Measurements from ENCODE around the gene ORC6. TPM values are rescaled to one million over a fixed set of nuclear protein-coding genes. Genes with fewer than 3 reads are reported as not detected.

Gene ORC6
- total and polyA plus RNA-seq, 2 donors (not counting 1 experiment from before 2014, with no cell fraction given): 4.7 to 4.8 TPM

- Histone ChIP-seq H2AFZ (ENCODE audit: insufficient read depth, low read depth, low read length, poor library complexity, severe bottlenecking) (no peak overlapping the region), H3K9me3 (ENCODE audit: control extremely low read depth in 1 of 3, control insufficient read depth in 2 of 3, insufficient read depth in 1 of 3, low read length in 2 of 3) (no peaks in the 10 kb centered on the region), H3K27me3 (replicated peaks in 1 of 4; ENCODE audit: control extremely low read depth in 1 of 4, control insufficient read depth in 3 of 4, insufficient read depth in 4 of 4, low read length in 3 of 4) (no peaks in the 10 kb centered on the region), H3K4me1 (ENCODE audit: control insufficient read depth in 2 of 2, insufficient read depth in 2 of 2, low read length in 2 of 2) (no peaks in the 10 kb centered on the region), H4K20me1 (ENCODE audit: control insufficient read depth, insufficient read depth, low read length, poor library complexity, severe bottlenecking) (no peaks in the 10 kb centered on the region), H3K79me2 (ENCODE audit: control insufficient read depth, insufficient read depth, low read length) (no peaks in the 10 kb centered on the region), H3K27ac (ENCODE audit: low read length in 2 of 2) (no peak overlapping the region), H3K4me3 (ENCODE audit: control extremely low read depth in 1 of 5, extremely low read depth in 1 of 5, insufficient read depth in 1 of 5, low read depth in 2 of 5, low read length in 4 of 5) (no peak overlapping the region), H3K4me2 (replicated peaks; ENCODE audit: low read depth, low read length, poor library complexity, severe bottlenecking) (no peak overlapping the region), H3K9ac (ENCODE audit: low read length) (no peak overlapping the region), H3K36me3 (replicated peaks in 1 of 2; ENCODE audit: control extremely low read depth in 1 of 2, control insufficient read depth in 1 of 2, extremely low read depth in 1 of 2, insufficient read depth in 2 of 2, low read length in 1 of 2) (no peaks in the 10 kb centered on the region)
- intact Hi-C loops (cut with micrococcal nuclease): no loop called here
- H3K4me3 Mint-ChIP-seq: no peak overlapping the region
- ChIA-PET POLR2A (no interaction called here), CTCF (interaction anchor here (1.1 to 1.3 kb wide), 2 partner anchors 23 to 40 kb away, joined by 3 read pairs; no protein-coding TSS in a partner anchor)
- 100% methylated on average over 5 of the region's 5 CpGs for WGBS (ENCODE audit: insufficient coverage)
- H3K27me3 Mint-ChIP-seq: no peaks in the 10 kb centered on the region
- H3K27ac Mint-ChIP-seq: no peak overlapping the region
- ATAC-seq (ENCODE audit: low read depth) (no peak), DNase-seq (no peak)
- TF ChIP-seq CTCF (IDR thresholded peaks at IDR 0.05): no peak
- TF ChIP-seq EZH2 (IDR thresholded peaks at IDR 0.05; ENCODE audit: borderline replicate concordance, insufficient read depth, low read depth, low read length, poor library complexity, severe bottlenecking): no peak
- no peaks in the 10 kb centered on the region for H3K4me1 Mint-ChIP-seq
- peaks cover 2% of the 10 kb centered on the region for H3K9me3 Mint-ChIP-seq (ENCODE audit: insufficient read depth)
Observed at GRCh38 chr16:46650254-46650623, 39.2 kb upstream of the ORC6 start.

- TF ChIP-seq CTCF (IDR thresholded peaks at IDR 0.05): no peak
- TF ChIP-seq EZH2 (IDR thresholded peaks at IDR 0.05; ENCODE audit: borderline replicate concordance, insufficient read depth, low read depth, low read length, poor library complexity, severe bottlenecking): no peak
- Histone ChIP-seq H2AFZ (ENCODE audit: insufficient read depth, low read depth, low read length, poor library complexity, severe bottlenecking) (no peak overlapping the region), H3K27ac (ENCODE audit: low read length in 2 of 2) (no peak overlapping the region), H3K4me1 (ENCODE audit: control insufficient read depth in 2 of 2, insufficient read depth in 2 of 2, low read length in 2 of 2) (no peaks in the 10 kb centered on the region), H3K36me3 (replicated peaks in 1 of 2; ENCODE audit: control extremely low read depth in 1 of 2, control insufficient read depth in 1 of 2, extremely low read depth in 1 of 2, insufficient read depth in 2 of 2, low read length in 1 of 2) (peaks cover 0 to under 1% of the 10 kb centered on the region in 2 experiments), H3K4me2 (replicated peaks; ENCODE audit: low read depth, low read length, poor library complexity, severe bottlenecking) (no peak overlapping the region), H3K9me3 (ENCODE audit: control extremely low read depth in 1 of 3, control insufficient read depth in 2 of 3, insufficient read depth in 1 of 3, low read length in 2 of 3) (no peaks in the 10 kb centered on the region), H3K4me3 (ENCODE audit: control extremely low read depth in 1 of 5, extremely low read depth in 1 of 5, insufficient read depth in 1 of 5, low read depth in 2 of 5, low read length in 4 of 5) (no peak overlapping the region), H3K27me3 (replicated peaks in 1 of 4; ENCODE audit: control extremely low read depth in 1 of 4, control insufficient read depth in 3 of 4, insufficient read depth in 4 of 4, low read length in 3 of 4) (no peaks in the 10 kb centered on the region), H3K9ac (ENCODE audit: low read length) (no peak overlapping the region), H4K20me1 (ENCODE audit: control insufficient read depth, insufficient read depth, low read length, poor library complexity, severe bottlenecking) (no peaks in the 10 kb centered on the region), H3K79me2 (ENCODE audit: control insufficient read depth, insufficient read depth, low read length) (no peaks in the 10 kb centered on the region)
- H3K4me3 Mint-ChIP-seq: no peak overlapping the region
- ATAC-seq (ENCODE audit: low read depth) (no peak), DNase-seq (no peak)
- ChIA-PET POLR2A (no interaction called here), CTCF (no interaction called here)
- no peak overlapping the region for H3K27ac Mint-ChIP-seq
- intact Hi-C loops (cut with micrococcal nuclease): no loop called here
- peaks cover 2% of the 10 kb centered on the region for H3K4me1 Mint-ChIP-seq
- H3K27me3 Mint-ChIP-seq: no peaks in the 10 kb centered on the region
- 100% methylated on average over 3 of the region's 3 CpGs for WGBS (ENCODE audit: insufficient coverage)
- H3K9me3 Mint-ChIP-seq (ENCODE audit: insufficient read depth): no peaks in the 10 kb centered on the region
Observed at GRCh38 chr16:46651305-46651704, 38.2 kb upstream of the ORC6 start.

Data from B cell (primary cell).